ENCODE results near the gene TMEM184C.

GRCh38 chr4:147586032-147586431 lies 31.2 kb upstream of the TMEM184C start:
- TF ChIP-seq, protein P1, sequence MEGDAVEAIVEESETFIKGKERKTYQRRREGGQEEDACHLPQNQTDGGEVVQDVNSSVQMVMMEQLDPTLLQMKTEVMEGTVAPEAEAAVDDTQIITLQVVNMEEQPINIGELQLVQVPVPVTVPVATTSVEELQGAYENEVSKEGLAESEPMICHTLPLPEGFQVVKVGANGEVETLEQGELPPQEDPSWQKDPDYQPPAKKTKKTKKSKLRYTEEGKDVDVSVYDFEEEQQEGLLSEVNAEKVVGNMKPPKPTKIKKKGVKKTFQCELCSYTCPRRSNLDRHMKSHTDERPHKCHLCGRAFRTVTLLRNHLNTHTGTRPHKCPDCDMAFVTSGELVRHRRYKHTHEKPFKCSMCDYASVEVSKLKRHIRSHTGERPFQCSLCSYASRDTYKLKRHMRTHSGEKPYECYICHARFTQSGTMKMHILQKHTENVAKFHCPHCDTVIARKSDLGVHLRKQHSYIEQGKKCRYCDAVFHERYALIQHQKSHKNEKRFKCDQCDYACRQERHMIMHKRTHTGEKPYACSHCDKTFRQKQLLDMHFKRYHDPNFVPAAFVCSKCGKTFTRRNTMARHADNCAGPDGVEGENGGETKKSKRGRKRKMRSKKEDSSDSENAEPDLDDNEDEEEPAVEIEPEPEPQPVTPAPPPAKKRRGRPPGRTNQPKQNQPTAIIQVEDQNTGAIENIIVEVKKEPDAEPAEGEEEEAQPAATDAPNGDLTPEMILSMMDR (IDR thresholded peaks at IDR 0.05 in 8 of 11, conservative IDR thresholded peaks at IDR 0.05 in 3 of 11), result no peak
- no peak for TF ChIP-seq POLR2A (IDR thresholded peaks at IDR 0.05)
